Measurements from ENCODE around the gene LRRC3C.

The LRRC3C gene

DNA sequence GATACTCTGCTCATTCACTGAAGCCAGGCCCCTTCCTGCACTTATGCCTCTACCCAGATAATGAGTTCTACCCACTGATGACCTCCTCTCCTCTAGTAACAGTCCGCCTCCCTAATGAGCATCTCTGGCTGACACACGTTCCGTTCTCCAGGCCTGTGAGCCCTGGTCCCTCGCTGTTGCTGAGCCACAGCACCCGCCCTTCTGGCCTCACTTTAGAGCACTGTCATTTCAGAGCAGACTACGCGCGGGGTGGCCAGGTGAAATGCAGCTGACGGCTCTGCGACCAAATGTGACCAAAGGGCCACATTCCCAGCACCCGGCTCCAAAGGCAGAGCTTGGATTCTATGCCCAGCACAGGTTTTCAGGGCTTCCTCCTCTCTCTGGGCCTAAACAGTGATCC lies 66.9 kb downstream of the LRRC3C start:
- no peak overlapping the region for H3K4me3 ChIP-seq (replicated peaks; ENCODE audit: low read depth, low read length)
- no peak for DNase-seq (ENCODE audit: low read depth)
- TF ChIP-seq, protein P1, sequence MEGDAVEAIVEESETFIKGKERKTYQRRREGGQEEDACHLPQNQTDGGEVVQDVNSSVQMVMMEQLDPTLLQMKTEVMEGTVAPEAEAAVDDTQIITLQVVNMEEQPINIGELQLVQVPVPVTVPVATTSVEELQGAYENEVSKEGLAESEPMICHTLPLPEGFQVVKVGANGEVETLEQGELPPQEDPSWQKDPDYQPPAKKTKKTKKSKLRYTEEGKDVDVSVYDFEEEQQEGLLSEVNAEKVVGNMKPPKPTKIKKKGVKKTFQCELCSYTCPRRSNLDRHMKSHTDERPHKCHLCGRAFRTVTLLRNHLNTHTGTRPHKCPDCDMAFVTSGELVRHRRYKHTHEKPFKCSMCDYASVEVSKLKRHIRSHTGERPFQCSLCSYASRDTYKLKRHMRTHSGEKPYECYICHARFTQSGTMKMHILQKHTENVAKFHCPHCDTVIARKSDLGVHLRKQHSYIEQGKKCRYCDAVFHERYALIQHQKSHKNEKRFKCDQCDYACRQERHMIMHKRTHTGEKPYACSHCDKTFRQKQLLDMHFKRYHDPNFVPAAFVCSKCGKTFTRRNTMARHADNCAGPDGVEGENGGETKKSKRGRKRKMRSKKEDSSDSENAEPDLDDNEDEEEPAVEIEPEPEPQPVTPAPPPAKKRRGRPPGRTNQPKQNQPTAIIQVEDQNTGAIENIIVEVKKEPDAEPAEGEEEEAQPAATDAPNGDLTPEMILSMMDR (IDR thresholded peaks at IDR 0.05; ENCODE audit: low read length, missing control alignments) = no peak
